HG02678 (cell line): ENCODE data around the gene ADAM8.

Experiments
- ATAC-seq: cut with Tn5 transposase; IDR thresholded peaks from one replicate; pipeline ENCODE4 v1.9.1; 2021; ENCODE audit warnings: mild to moderate bottlenecking, moderate library complexity; ENCODE audit not compliant: unreplicated experiment

ADAM8 gene

GRCh38 chr10:133214468-133215410 lies 61.9 kb downstream of the ADAM8 start:
- no peak for ATAC-seq

GRCh38 chr10:133213641-133214467 lies 62.8 kb downstream of the ADAM8 start:
- ATAC-seq, result no peak

GRCh38 chr10:133212853-133213494 lies 63.7 kb downstream of the ADAM8 start:
- no peak for ATAC-seq
